Nephron progenitor cell (in vitro differentiated cells): ENCODE measurements around the gene ALG9.

Experiments
- DNase-seq: peaks from one replicate; pipeline ENCODE4 v3.0.0; 2021
- H3K27ac Mint-ChIP-seq: 2 replicates; pipeline ENCODE4 v1.8.0; 2021; ENCODE audit warnings: mild to moderate bottlenecking, moderate library complexity, mixed read lengths
- H3K27me3 Mint-ChIP-seq: 2 replicates; pipeline ENCODE4 v1.8.0; 2021; ENCODE audit warnings: mild to moderate bottlenecking, low read depth, mixed read lengths; ENCODE audit not compliant: poor library complexity
- H3K36me3 Mint-ChIP-seq: 2 replicates; pipeline ENCODE4 v1.8.0; 2021; ENCODE audit warnings: low read depth, mixed read lengths
- H3K4me1 Mint-ChIP-seq: 2 replicates; pipeline ENCODE4 v1.8.0; 2021; ENCODE audit warnings: mixed read lengths
- H3K4me3 Mint-ChIP-seq: 2 replicates; pipeline ENCODE4 v1.8.0; 2021; ENCODE audit warnings: mild to moderate bottlenecking, moderate library complexity, mixed read lengths
- H3K9me3 Mint-ChIP-seq: 2 replicates; pipeline ENCODE4 v1.8.0; 2021; ENCODE audit warnings: mild to moderate bottlenecking, moderate library complexity, mixed read lengths
- TF ChIP-seq, protein P1 (sequence below): fragments of 200-600 bp; sonication (generic); IDR thresholded peaks from 2 replicates; pipeline ENCODE4 v1.5.0; 2021; ENCODE audit warnings: antibody characterized with exemption

ALG9 gene

GRCh38 chr11:111878385-111878848, 7.0 kb upstream of the ALG9 start:
- Mint-ChIP-seq H3K27ac (peak overlapping the region; percentile 100), H3K4me3 (peak overlapping the region; percentile 95), H3K27me3 (peaks cover 3% of the 10 kb centered on the region), H3K36me3 (no peaks in the 10 kb centered on the region), H3K9me3 (no peaks in the 10 kb centered on the region), H3K4me1 (peaks cover 17% of the 10 kb centered on the region)
- TF ChIP-seq, protein P1, sequence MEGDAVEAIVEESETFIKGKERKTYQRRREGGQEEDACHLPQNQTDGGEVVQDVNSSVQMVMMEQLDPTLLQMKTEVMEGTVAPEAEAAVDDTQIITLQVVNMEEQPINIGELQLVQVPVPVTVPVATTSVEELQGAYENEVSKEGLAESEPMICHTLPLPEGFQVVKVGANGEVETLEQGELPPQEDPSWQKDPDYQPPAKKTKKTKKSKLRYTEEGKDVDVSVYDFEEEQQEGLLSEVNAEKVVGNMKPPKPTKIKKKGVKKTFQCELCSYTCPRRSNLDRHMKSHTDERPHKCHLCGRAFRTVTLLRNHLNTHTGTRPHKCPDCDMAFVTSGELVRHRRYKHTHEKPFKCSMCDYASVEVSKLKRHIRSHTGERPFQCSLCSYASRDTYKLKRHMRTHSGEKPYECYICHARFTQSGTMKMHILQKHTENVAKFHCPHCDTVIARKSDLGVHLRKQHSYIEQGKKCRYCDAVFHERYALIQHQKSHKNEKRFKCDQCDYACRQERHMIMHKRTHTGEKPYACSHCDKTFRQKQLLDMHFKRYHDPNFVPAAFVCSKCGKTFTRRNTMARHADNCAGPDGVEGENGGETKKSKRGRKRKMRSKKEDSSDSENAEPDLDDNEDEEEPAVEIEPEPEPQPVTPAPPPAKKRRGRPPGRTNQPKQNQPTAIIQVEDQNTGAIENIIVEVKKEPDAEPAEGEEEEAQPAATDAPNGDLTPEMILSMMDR, result no peak
- DNase-seq, result no peak

DNA sequence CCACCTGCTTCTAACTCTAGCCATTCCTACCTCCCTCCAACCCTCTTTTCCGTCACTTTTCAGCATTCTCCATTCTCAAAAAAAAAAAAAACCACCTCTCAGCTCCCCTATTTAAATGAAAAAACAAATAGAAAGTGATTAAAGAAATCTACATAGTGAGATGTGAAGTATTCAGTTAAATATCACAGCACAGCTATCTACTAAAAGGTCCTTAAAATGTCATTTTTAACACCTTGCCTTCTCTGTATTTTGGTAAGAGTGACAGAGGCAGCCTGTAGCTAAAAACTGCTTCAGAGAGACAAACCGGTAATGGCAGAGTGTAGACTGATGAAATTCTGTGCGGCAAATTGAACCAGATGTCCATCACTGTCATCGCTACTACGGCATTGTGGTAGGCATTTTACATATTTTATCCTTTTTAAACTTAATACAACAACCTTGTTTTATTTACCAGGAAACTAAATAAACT, 346 bp upstream of the ALG9 start:
- TF ChIP-seq, protein P1, result no peak
- Mint-ChIP-seq H3K27me3 (no peaks in the 10 kb centered on the region), H3K4me3 (peak overlapping the region; percentile 96), H3K4me1 (peaks cover 19% of the 10 kb centered on the region), H3K9me3 (no peaks in the 10 kb centered on the region), H3K27ac (peak overlapping the region; percentile 36), H3K36me3 (peaks cover 19% of the 10 kb centered on the region)
- DNase-seq, result no peak

DNA sequence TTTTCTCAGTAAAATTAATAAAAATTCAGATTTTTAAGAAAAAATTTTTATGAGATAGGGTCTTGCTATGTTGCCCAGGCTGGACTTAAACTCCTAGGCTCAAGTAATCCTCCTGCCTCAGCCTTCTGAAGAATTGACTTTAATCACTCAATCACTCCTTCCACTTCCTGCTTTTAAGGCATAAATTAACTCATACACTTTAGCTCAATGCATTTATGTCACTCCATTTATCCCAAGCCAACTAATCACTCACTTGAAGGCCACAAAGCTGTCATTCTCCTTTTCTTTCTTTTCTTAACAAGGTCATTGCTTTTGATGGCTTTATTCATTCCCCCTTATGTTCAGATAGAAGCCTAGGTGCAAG, 877 bp downstream of the ALG9 start:
- TF ChIP-seq, protein P1, result no peak
- Mint-ChIP-seq H3K27ac (peak overlapping the region; percentile 46), H3K4me1 (peaks cover 19% of the 10 kb centered on the region), H3K9me3 (no peaks in the 10 kb centered on the region), H3K27me3 (no peaks in the 10 kb centered on the region), H3K4me3 (peak overlapping the region; percentile 96), H3K36me3 (peaks cover 29% of the 10 kb centered on the region)
- no peak for DNase-seq

GRCh38 chr11:111870113-111870512, 1.3 kb downstream of the ALG9 start:
- Mint-ChIP-seq H3K36me3 (peaks cover 33% of the 10 kb centered on the region), H3K27ac (no peak overlapping the region), H3K9me3 (no peaks in the 10 kb centered on the region), H3K4me1 (peaks cover 19% of the 10 kb centered on the region), H3K27me3 (no peaks in the 10 kb centered on the region), H3K4me3 (peak overlapping the region; percentile 63)
- DNase-seq, result no peak
- TF ChIP-seq, protein P1, result no peak

DNA sequence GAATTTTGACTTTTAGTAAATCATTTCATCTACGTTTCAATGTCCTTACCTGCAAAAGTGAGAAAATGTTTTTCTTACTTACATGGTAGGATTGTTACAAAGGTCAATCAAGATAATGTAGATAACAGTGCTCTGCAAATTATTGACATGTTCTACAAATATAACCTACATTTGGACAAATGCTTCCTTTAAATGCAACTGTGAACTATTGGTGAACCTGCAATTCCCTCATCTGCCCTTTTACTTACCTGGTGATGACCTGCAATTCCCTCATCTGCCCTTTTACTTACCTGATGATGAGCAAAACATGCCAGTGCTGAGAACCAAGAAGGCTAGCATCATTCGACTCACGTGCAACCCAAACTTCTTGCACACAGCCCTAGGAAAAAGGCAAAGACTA, 11.1 kb downstream of the ALG9 start:
- DNase-seq, result no peak
- no peaks in the 10 kb centered on the region for H3K9me3 Mint-ChIP-seq
- no peak overlapping the region for H3K4me3 Mint-ChIP-seq
- no peaks in the 10 kb centered on the region for H3K4me1 Mint-ChIP-seq
- H3K27ac Mint-ChIP-seq, result no peak overlapping the region
- peaks cover 66% of the 10 kb centered on the region for H3K36me3 Mint-ChIP-seq
- H3K27me3 Mint-ChIP-seq, result no peaks in the 10 kb centered on the region
- TF ChIP-seq, protein P1, result no peak

DNA sequence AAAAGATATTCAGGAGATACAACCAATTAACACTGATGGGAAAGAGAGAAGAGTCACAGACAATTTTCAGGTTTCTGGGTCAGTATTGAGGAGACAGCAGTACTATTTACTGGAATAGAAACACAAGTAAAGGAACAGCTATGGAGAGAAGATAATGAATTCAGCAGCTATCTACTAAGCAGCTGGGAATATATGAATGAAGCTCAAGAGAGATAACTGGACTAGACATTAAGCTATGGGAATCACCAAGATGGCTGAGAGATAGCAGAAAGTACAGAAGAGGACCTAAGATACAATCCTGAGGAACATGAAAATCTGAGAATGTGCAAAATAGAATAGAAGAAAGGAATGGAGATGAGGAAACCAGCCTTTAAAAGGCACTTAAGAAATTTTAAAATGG, 15.9 kb downstream of the ALG9 start:
- no peak overlapping the region for H3K4me3 Mint-ChIP-seq
- no peak overlapping the region for H3K27ac Mint-ChIP-seq
- peaks cover 66% of the 10 kb centered on the region for H3K36me3 Mint-ChIP-seq
- no peaks in the 10 kb centered on the region for H3K4me1 Mint-ChIP-seq
- TF ChIP-seq, protein P1, result no peak
- no peaks in the 10 kb centered on the region for H3K9me3 Mint-ChIP-seq
- DNase-seq, result no peak
- H3K27me3 Mint-ChIP-seq, result no peaks in the 10 kb centered on the region
